ENCODE measurements around the gene TFRC.

TFRC gene

DNA sequence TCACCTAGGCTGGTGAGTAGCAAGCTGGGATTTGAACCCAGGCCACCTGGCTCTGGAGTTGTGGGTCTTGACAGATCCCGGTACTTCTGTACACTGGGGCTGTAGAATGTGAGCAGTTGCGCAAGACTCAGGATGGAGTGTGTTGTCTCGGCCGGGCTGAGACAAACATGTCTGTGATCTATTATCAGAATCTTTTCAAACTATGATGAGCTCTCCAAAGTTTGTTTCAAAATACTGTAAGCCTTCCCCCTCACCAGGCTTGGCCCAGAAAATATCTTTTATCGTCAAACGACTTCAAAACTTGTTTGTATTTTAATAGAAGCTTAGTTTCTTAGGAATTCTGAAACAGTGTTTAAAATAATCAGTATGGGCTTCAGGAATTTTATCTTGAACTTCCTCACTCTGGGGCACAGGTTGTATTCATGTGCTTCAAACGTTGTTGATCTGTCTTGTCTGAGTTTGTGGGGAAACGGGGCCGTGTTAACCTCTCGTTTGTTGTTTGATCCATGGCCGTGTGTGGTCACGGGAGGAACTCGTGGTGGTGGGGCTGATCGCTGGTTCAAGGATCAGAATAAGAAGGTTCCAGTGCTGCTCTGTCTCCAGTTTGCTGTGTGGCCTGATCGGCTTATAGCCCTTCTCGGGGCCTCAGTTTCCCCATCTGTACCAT, 40.3 kb upstream of the TFRC start:
- H3K4me3 ChIP-seq (replicated peaks; ENCODE audit: low read depth, low read length) = no peak overlapping the region
- TF ChIP-seq, protein P1, sequence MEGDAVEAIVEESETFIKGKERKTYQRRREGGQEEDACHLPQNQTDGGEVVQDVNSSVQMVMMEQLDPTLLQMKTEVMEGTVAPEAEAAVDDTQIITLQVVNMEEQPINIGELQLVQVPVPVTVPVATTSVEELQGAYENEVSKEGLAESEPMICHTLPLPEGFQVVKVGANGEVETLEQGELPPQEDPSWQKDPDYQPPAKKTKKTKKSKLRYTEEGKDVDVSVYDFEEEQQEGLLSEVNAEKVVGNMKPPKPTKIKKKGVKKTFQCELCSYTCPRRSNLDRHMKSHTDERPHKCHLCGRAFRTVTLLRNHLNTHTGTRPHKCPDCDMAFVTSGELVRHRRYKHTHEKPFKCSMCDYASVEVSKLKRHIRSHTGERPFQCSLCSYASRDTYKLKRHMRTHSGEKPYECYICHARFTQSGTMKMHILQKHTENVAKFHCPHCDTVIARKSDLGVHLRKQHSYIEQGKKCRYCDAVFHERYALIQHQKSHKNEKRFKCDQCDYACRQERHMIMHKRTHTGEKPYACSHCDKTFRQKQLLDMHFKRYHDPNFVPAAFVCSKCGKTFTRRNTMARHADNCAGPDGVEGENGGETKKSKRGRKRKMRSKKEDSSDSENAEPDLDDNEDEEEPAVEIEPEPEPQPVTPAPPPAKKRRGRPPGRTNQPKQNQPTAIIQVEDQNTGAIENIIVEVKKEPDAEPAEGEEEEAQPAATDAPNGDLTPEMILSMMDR (IDR thresholded peaks at IDR 0.05; ENCODE audit: insufficient read depth, low read length, poor library complexity, severe bottlenecking) = no peak
- no peaks in the 10 kb centered on the region for H3K27me3 ChIP-seq (replicated peaks; ENCODE audit: control insufficient read depth, insufficient read depth, low read length)
- DNase-seq (ENCODE audit: extremely low read depth, insufficient read length) = no peak
- no peaks in the 10 kb centered on the region for H3K36me3 ChIP-seq (ENCODE audit: control insufficient read depth, insufficient read depth, low read length)

DNA sequence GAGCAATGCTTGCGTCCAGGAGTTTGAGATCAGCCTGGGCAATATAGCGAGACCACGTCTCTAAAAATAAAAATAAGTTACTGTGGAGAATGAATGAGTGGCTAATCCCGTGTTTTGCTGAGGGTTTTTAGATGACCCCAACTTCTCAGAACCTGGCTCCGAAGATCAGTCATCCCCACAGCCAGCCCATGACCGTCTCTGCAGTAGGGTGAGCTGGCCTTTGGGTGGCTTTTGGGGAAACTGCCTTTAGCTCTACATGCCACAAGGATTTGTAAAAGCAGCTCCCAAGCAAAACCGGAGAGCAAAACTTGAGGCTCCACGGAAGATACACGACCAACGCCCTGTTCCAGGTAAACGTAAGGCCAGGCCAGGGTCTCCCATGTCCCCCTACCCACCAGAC, 39.2 kb upstream of the TFRC start:
- Histone ChIP-seq H3K4me3 (replicated peaks; ENCODE audit: low read depth, low read length) (no peak overlapping the region), H3K27me3 (replicated peaks; ENCODE audit: control insufficient read depth, insufficient read depth, low read length) (no peaks in the 10 kb centered on the region), H3K36me3 (ENCODE audit: control insufficient read depth, insufficient read depth, low read length) (no peaks in the 10 kb centered on the region)
- no peak for DNase-seq (ENCODE audit: extremely low read depth, insufficient read length)
- TF ChIP-seq, protein P1 (IDR thresholded peaks at IDR 0.05; ENCODE audit: insufficient read depth, low read length, poor library complexity, severe bottlenecking) = no peak

DNA sequence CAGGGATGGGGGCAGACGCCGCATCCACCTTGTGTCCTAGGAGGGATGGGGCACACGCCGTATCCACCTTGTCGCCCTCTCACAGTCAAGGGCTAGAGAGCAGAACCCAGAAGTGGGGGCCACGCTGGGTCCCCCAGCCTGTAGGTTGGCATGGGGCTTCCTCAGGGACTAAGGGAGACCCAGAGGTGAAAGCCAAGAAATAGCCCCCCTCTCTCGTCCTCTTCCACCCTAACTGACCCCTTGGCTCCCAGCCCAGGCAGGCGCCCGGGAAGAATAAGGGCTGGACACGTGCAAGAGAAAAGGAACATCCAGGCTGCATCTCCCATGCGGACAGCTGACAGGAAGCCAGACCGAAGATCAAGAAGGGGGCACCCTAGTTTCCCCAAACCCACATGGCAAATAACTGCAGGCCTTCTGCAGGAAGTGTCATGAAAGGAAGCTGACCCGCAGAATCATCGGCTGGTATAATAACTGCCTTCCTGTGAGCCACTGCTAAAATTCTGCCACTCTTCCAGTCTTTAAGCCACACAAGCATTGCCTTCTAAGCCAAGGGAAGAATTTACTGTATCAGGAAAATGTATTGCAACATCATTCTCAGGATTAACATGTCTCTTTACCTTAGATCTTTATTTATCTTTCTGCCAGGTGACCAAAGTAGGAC, 38.5 kb upstream of the TFRC start:
- no peak overlapping the region for H3K4me3 ChIP-seq (replicated peaks; ENCODE audit: low read depth, low read length)
- H3K27me3 ChIP-seq (replicated peaks; ENCODE audit: control insufficient read depth, insufficient read depth, low read length) = no peaks in the 10 kb centered on the region
- TF ChIP-seq, protein P1 (IDR thresholded peaks at IDR 0.05; ENCODE audit: insufficient read depth, low read length, poor library complexity, severe bottlenecking) = no peak
- H3K36me3 ChIP-seq (ENCODE audit: control insufficient read depth, insufficient read depth, low read length) = no peaks in the 10 kb centered on the region
- DNase-seq (ENCODE audit: extremely low read depth, insufficient read length) = no peak

DNA sequence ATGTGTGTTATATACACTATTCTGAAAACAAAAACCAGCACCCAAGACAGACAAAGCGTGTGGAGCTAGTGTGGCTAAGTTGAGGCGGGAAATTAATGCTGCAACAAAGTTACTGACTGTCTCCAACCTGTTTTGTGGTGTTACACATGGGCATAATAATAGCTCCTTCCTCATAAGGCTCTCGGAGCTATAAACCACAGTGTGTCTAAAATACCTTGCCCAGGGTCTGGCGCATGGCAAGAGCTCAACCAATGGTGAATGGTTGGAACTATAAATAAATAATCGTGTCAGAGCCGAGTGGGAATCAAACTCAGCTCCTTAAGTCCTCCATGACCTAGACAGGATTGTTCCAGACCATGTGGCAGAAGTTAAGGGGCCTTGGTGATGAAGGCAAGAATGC, 35.9 kb upstream of the TFRC start:
- TF ChIP-seq, protein P1 (IDR thresholded peaks at IDR 0.05; ENCODE audit: insufficient read depth, low read length, poor library complexity, severe bottlenecking) = no peak
- no peaks in the 10 kb centered on the region for H3K36me3 ChIP-seq (ENCODE audit: control insufficient read depth, insufficient read depth, low read length)
- no peaks in the 10 kb centered on the region for H3K27me3 ChIP-seq (replicated peaks; ENCODE audit: control insufficient read depth, insufficient read depth, low read length)
- no peak for DNase-seq (ENCODE audit: extremely low read depth, insufficient read length)
- no peak overlapping the region for H3K4me3 ChIP-seq (replicated peaks; ENCODE audit: low read depth, low read length)

DNA sequence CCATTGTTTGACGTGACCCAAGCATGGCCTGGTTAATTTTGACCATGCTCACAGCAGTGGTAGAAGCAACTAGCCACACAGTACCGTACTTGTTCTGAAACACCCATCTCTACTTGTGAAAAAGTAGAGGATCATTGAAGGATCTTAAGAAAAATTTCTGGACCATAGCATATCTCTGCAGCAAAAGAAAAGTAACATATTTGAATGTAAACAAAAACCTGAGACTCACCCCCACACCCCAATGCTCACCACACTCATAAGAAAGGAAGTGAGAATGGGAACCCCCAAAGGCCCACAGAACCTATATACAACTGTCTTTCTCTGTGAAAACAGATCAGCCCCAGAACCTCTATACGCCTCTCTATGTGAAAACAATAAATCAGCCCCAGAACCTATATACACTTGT, 33.8 kb upstream of the TFRC start:
- DNase-seq (ENCODE audit: extremely low read depth, insufficient read length) = peak; percentile 70

More for the DNA sequence above, 33.8 kb upstream of the TFRC start:
- Histone ChIP-seq H3K4me3 (replicated peaks; ENCODE audit: low read depth, low read length) (no peak overlapping the region; the same call in none of the 2 replicates), H3K36me3 (ENCODE audit: control insufficient read depth, insufficient read depth, low read length) (no peaks in the 10 kb centered on the region), H3K27me3 (replicated peaks; ENCODE audit: control insufficient read depth, insufficient read depth, low read length) (no peaks in the 10 kb centered on the region)
- TF ChIP-seq, protein P1 (IDR thresholded peaks at IDR 0.05; ENCODE audit: insufficient read depth, low read length, poor library complexity, severe bottlenecking) = no peak
